UCSD-AML1 (cell line): Measurements from ENCODE around the gene ARHGEF4.

Source experiments
- DNase-seq: peaks from one replicate; lab custom pipeline; 2025; ENCODE audit not compliant: unreplicated experiment; lab: John Stamatoyannopoulos, UW

ARHGEF4 gene

GRCh38 chr2:130832296-130832940 lies 4.3 kb upstream of the ARHGEF4 start:
- DNase-seq = no peak

GRCh38 chr2:130834091-130834930 lies 2.4 kb upstream of the ARHGEF4 start:
- DNase-seq = no peak

GRCh38 chr2:130834931-130835765 lies 1.6 kb upstream of the ARHGEF4 start:
- no peak for DNase-seq

GRCh38 chr2:130835766-130836015 lies 1.0 kb upstream of the ARHGEF4 start:
- no peak for DNase-seq

- no peak for DNase-seq
Measured at GRCh38 chr2:130837175-130837810, 579 bp downstream of the ARHGEF4 start.

- DNase-seq = no peak
Measured at GRCh38 chr2:130837811-130838565, 1.3 kb downstream of the ARHGEF4 start.

GRCh38 chr2:130839011-130839780 lies 2.5 kb downstream of the ARHGEF4 start:
- no peak for DNase-seq

GRCh38 chr2:130840506-130840905 lies 3.8 kb downstream of the ARHGEF4 start:
- DNase-seq = no peak

GRCh38 chr2:130841741-130842365 lies 5.1 kb downstream of the ARHGEF4 start:
- DNase-seq = no peak

GRCh38 chr2:130842770-130843169 lies 6.1 kb downstream of the ARHGEF4 start:
- DNase-seq = no peak

- DNase-seq = no peak
Measured at GRCh38 chr2:130843321-130843985, 6.7 kb downstream of the ARHGEF4 start.

- no peak for DNase-seq
Measured at GRCh38 chr2:130844161-130844560, 7.4 kb downstream of the ARHGEF4 start.

GRCh38 chr2:130845505-130846085 lies 8.9 kb downstream of the ARHGEF4 start:
- no peak for DNase-seq

- no peak for DNase-seq
Measured at GRCh38 chr2:130846233-130846632, 9.5 kb downstream of the ARHGEF4 start.

- no peak for DNase-seq
Measured at GRCh38 chr2:130846686-130847375, 10.1 kb downstream of the ARHGEF4 start.

- DNase-seq = no peak
Measured at GRCh38 chr2:130847776-130848525, 11.2 kb downstream of the ARHGEF4 start.

- no peak for DNase-seq
Measured at GRCh38 chr2:130848526-130849210, 12.0 kb downstream of the ARHGEF4 start.
